HG03378 (cell line): Measurements from ENCODE around the gene MYBBP1A.

Experiments
- ATAC-seq: cut with Tn5 transposase; IDR thresholded peaks from one replicate; pipeline ENCODE4 v1.9.1; 2021; ENCODE audit warnings: mild to moderate bottlenecking, moderate library complexity; ENCODE audit not compliant: unreplicated experiment

MYBBP1A gene

GRCh38 chr17:4574448-4575045 lies 19.4 kb upstream of the MYBBP1A start:
- no peak for ATAC-seq

- ATAC-seq = no peak
These were observed 18.5 kb upstream of the MYBBP1A start for GRCh38 chr17:4573669-4574068.

- ATAC-seq = no peak
These were observed 17.9 kb upstream of the MYBBP1A start for GRCh38 chr17:4573115-4573514.

- no peak for ATAC-seq
These were observed 16.9 kb upstream of the MYBBP1A start for GRCh38 chr17:4572131-4572530.

- no peak for ATAC-seq
These were observed 14.4 kb upstream of the MYBBP1A start for GRCh38 chr17:4569591-4569990.

GRCh38 chr17:4566785-4567184 lies 11.6 kb upstream of the MYBBP1A start:
- no peak for ATAC-seq

- no peak for ATAC-seq
These were observed 10.3 kb upstream of the MYBBP1A start for GRCh38 chr17:4565209-4566141.

GRCh38 chr17:4562015-4562969 lies 7.1 kb upstream of the MYBBP1A start:
- ATAC-seq = no peak

- no peak for ATAC-seq
These were observed 5.7 kb upstream of the MYBBP1A start for GRCh38 chr17:4560837-4561256.

- ATAC-seq = no peak
These were observed 5.2 kb upstream of the MYBBP1A start, which contains the start of gene GGT6 for GRCh38 chr17:4560421-4560820. Gene GGT6, minus strand, starts transcription at chr17:4560577. Its CDS starts 56 bp downstream, at chr17:4560521.

GRCh38 chr17:4559966-4560365 lies 4.8 kb upstream of the MYBBP1A start:
- no peak for ATAC-seq

- ATAC-seq = no peak
These were observed 4.1 kb upstream of the MYBBP1A start for GRCh38 chr17:4559139-4559791.

- ATAC-seq = no peak
These were observed 3.3 kb upstream of the MYBBP1A start for GRCh38 chr17:4558347-4558971.

GRCh38 chr17:4557626-4558346 lies 2.6 kb upstream of the MYBBP1A start:
- ATAC-seq = no peak

GRCh38 chr17:4556996-4557395 lies 1.8 kb upstream of the MYBBP1A start:
- no peak for ATAC-seq

- ATAC-seq = no peak
These were observed 932 bp upstream of the MYBBP1A start for GRCh38 chr17:4555873-4556759.

GRCh38 chr17:4554441-4554996 lies 665 bp downstream of the MYBBP1A start:
- no peak for ATAC-seq

- no peak for ATAC-seq
These were observed 1.5 kb downstream of the MYBBP1A start for GRCh38 chr17:4553669-4554068.
